ENCODE data around the gene PKP2. TPM values are rescaled to one million over a fixed set of nuclear protein-coding genes. Genes with fewer than 3 reads are reported as not detected.

Gene PKP2
- total and polyA plus RNA-seq, 2 donors (not counting 3 experiments of a cell fraction or from before 2014, with no cell fraction given) = 1.4 to 6.5 TPM

DNA sequence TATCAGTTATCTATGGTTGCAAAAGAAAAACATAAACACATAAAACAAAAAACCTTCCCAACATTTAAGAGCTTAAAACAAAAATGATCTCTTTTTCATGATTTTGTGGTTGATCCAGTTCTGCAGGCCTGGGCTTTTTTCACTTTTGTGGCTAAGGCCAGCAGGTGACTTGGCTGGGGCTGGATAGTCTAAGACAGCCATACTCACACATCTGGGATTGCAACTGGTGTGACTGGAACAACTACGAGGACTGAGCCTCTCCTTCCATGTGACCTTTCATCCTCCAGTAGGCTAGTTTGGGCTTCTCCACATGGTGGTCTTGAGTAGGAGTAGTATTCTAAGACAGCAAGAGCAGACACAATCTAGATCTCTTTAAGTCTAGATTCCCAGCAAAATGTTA lies 7.2 kb upstream of the PKP2 start:
- POLR2A ChIA-PET = no interaction called here
- CTCF ChIA-PET = interaction anchor here (0.6 kb wide), 1 partner anchor 10 kb away, joined by 3 read pairs; no protein-coding TSS in a partner anchor
- no peak for FAIRE-seq

More for the DNA sequence above, 7.2 kb upstream of the PKP2 start:
- no peaks in the 10 kb centered on the region for H3K4me1 ChIP-seq (ENCODE audit: control insufficient read depth, extremely low read depth, insufficient read depth, low read length)
- intact Hi-C loops (cut with micrococcal nuclease) (no loop called here), dilution Hi-C loops (cut with MboI; ENCODE audit: extremely low pct_ligation_motif_present, low sequenced_read_pairs) (no loop called here)
- TF ChIP-seq, protein P1, sequence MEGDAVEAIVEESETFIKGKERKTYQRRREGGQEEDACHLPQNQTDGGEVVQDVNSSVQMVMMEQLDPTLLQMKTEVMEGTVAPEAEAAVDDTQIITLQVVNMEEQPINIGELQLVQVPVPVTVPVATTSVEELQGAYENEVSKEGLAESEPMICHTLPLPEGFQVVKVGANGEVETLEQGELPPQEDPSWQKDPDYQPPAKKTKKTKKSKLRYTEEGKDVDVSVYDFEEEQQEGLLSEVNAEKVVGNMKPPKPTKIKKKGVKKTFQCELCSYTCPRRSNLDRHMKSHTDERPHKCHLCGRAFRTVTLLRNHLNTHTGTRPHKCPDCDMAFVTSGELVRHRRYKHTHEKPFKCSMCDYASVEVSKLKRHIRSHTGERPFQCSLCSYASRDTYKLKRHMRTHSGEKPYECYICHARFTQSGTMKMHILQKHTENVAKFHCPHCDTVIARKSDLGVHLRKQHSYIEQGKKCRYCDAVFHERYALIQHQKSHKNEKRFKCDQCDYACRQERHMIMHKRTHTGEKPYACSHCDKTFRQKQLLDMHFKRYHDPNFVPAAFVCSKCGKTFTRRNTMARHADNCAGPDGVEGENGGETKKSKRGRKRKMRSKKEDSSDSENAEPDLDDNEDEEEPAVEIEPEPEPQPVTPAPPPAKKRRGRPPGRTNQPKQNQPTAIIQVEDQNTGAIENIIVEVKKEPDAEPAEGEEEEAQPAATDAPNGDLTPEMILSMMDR (IDR thresholded peaks at IDR 0.05; ENCODE audit: extremely low read depth in 1 of 2, insufficient read depth in 1 of 2, low read depth in 1 of 2, low read length in 2 of 2) = no peak
- TF ChIP-seq GATA2 (IDR thresholded peaks at IDR 0.05; ENCODE audit: insufficient read depth, insufficient read length, low read depth, low read length) = no peak
- no peak for TF ChIP-seq POLR2A (IDR thresholded peaks at IDR 0.05; ENCODE audit: low read depth, low read length)
- TF ChIP-seq MYC (IDR thresholded peaks at IDR 0.05; ENCODE audit: low read depth, low read length) = no peak
- no peak for TF ChIP-seq JUN (IDR thresholded peaks at IDR 0.05; ENCODE audit: borderline replicate concordance, insufficient read depth, insufficient read length, low read depth)
- TF ChIP-seq POLR2AphosphoS5 (IDR thresholded peaks at IDR 0.05; ENCODE audit: insufficient read depth, low read depth, low read length) = no peak
- TF ChIP-seq FOS (IDR thresholded peaks at IDR 0.05; ENCODE audit: borderline replicate concordance, insufficient read depth, low read length) = no peak
- TF ChIP-seq, protein P2, sequence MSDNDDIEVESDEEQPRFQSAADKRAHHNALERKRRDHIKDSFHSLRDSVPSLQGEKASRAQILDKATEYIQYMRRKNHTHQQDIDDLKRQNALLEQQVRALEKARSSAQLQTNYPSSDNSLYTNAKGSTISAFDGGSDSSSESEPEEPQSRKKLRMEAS (IDR thresholded peaks at IDR 0.05; ENCODE audit: insufficient read depth, insufficient read length) = no peak
- no peak for TF ChIP-seq EZH2 (IDR thresholded peaks at IDR 0.05; ENCODE audit: borderline replicate concordance, low read depth, low read length, severe bottlenecking)
- H3K4me3 ChIP-seq (replicated peaks in 1 of 3; ENCODE audit: insufficient read depth in 1 of 3, low read depth in 1 of 3, low read length in 3 of 3) = no peak overlapping the region
- no peak overlapping the region for H3K27ac ChIP-seq (ENCODE audit: insufficient read depth, low read depth, low read length)
- BruUV-seq (replicated peaks) = no TSS peak
- no peak overlapping the region for H3K9ac ChIP-seq (replicated peaks; ENCODE audit: extremely low read depth, insufficient read depth, low read length)
- H3K4me2 ChIP-seq (ENCODE audit: insufficient read depth, low read length) = no peak overlapping the region
- no peaks in the 10 kb centered on the region for H4K20me1 ChIP-seq (replicated peaks; ENCODE audit: control insufficient read depth, extremely low read depth, insufficient read depth, low read length)
- no peak overlapping the region for H2AFZ ChIP-seq (ENCODE audit: low read depth, low read length)
- no peaks in the 10 kb centered on the region for H3K9me1 ChIP-seq (replicated peaks; ENCODE audit: control insufficient read depth, extremely low read depth, insufficient read depth, low read length)
- H3K27me3 ChIP-seq (ENCODE audit: control insufficient read depth in 2 of 2, insufficient read depth in 2 of 2, low read length in 2 of 2) = no peaks in the 10 kb centered on the region
- no peaks in the 10 kb centered on the region for H3K9me3 ChIP-seq (replicated peaks; ENCODE audit: control insufficient read depth, insufficient read depth, low read length)
- H3K79me2 ChIP-seq (ENCODE audit: control insufficient read depth, insufficient read depth, low read length) = no peaks in the 10 kb centered on the region
- no peaks in the 10 kb centered on the region for H3K36me3 ChIP-seq (ENCODE audit: control insufficient read depth in 2 of 2, extremely low read depth in 1 of 2, insufficient read depth in 2 of 2, low read length in 2 of 2)
- DNase-seq (ENCODE audit: low read depth, low spot score) = no peak
